PC-9 (cell line): ENCODE data around the gene SMC2. TPM values are rescaled to one million over a fixed set of nuclear protein-coding genes. Genes with fewer than 3 reads are reported as not detected.
A peak's percentile ranks its signal among the peaks of the same experiment; 100 is the strongest.

Experiments
- BruUV-seq: library from RNA; stranded (reverse); fragments of 400-500 nt; replicated peaks from 2 replicates; lab custom pipeline; 2021; lab: Mats Ljungman, UMichigan
- CTCF ChIA-PET: fragments of 300-600 bp; sonication (Branson Sonifier 250); formaldehyde crosslinking; loops from one replicate; lab custom pipeline; 2022; ENCODE audit warnings: antibody characterized with exemption; lab: Charles Lee
- POLR2A ChIA-PET: fragments of 300-600 bp; sonication (Branson Sonifier 250); formaldehyde crosslinking; loops from one replicate; lab custom pipeline; 2022; ENCODE audit warnings: antibody characterized with exemption; ENCODE audit not compliant: unreplicated experiment; lab: Charles Lee
- DNase-seq, 2 experiments: peaks; one replicate each; pipeline versions ENCODE4 v3.0.0 to v3.0.0-alpha.2; 2015 to 2022; ENCODE audit warnings: mixed read lengths in 1 of 2
- H2AFZ ChIP-seq: fragments of 200-600 bp; sonication (generic); 2 replicates; pipeline ENCODE4 v1.8.1; 2017; ENCODE audit warnings: antibody characterized with exemption
- H3F3A ChIP-seq: fragments of 200-600 bp; sonication (generic); 2 replicates; pipeline ENCODE4 v1.8.1; 2017; ENCODE audit warnings: antibody characterized with exemption, mild to moderate bottlenecking, low read depth; ENCODE audit not compliant: insufficient read depth
- H3K27ac ChIP-seq: fragments of 200-600 bp; sonication (generic); 2 replicates; pipeline ENCODE4 v1.6.1; 2016; ENCODE audit warnings: mixed run types
- H3K27me3 ChIP-seq: fragments of 200-600 bp; sonication (generic); 2 replicates; pipeline ENCODE4 v1.6.1; 2016; ENCODE audit warnings: low read depth, mixed run types; ENCODE audit not compliant: insufficient read depth
- H3K36me3 ChIP-seq: fragments of 200-600 bp; sonication (generic); 2 replicates; pipeline ENCODE4 v1.6.1; 2016; ENCODE audit warnings: low read depth, mixed run types
- H3K4me1 ChIP-seq: fragments of 200-600 bp; sonication (generic); replicated peaks from 2 replicates; pipeline ENCODE4 v1.6.1; 2016; ENCODE audit warnings: mixed run types; ENCODE audit not compliant: insufficient read depth
- H3K4me2 ChIP-seq: fragments of 200-600 bp; sonication (generic); 2 replicates; pipeline ENCODE4 v1.6.1; 2017; ENCODE audit warnings: mixed run types
- H3K4me3 ChIP-seq: fragments of 200-600 bp; sonication (generic); 2 replicates; pipeline ENCODE4 v1.6.1; 2016; ENCODE audit warnings: mixed run types
- H3K79me2 ChIP-seq: fragments of 200-600 bp; sonication (generic); 2 replicates; pipeline ENCODE4 v1.6.1; 2017; ENCODE audit warnings: low read depth, mixed run types
- H3K9me2 ChIP-seq: fragments of 200-600 bp; sonication (generic); 2 replicates; pipeline ENCODE4 v1.8.1; 2017; ENCODE audit warnings: mild to moderate bottlenecking; ENCODE audit not compliant: insufficient read depth
- H3K9me3 ChIP-seq: fragments of 200-600 bp; sonication (generic); 2 replicates; pipeline ENCODE4 v1.8.1; 2016; ENCODE audit warnings: low read depth; ENCODE audit not compliant: insufficient read depth
- H4K20me1 ChIP-seq: fragments of 200-600 bp; sonication (generic); 2 replicates; pipeline ENCODE4 v1.8.1; 2017; ENCODE audit not compliant: insufficient read depth
- CTCF ChIP-seq: fragments of 200-600 bp; sonication (generic); conservative IDR thresholded peaks from 2 replicates; pipeline ENCODE4 v1.6.1; 2017; ENCODE audit warnings: mixed run types, antibody characterized with exemption, mild to moderate bottlenecking, moderate library complexity
- EZH2 ChIP-seq: fragments of 200-600 bp; sonication (generic); IDR thresholded peaks from 2 replicates; pipeline ENCODE4 v1.8.0; 2017; ENCODE audit warnings: antibody characterized with exemption, low read depth
- intact Hi-C: fragments of 100-400 bp; cut with micrococcal nuclease; formaldehyde crosslinking; loops from one replicate; pipeline ENCODE4 v1.10.0; 2022; ENCODE audit not compliant: unreplicated experiment
- total RNA-seq: library from RNA; stranded (reverse); gene quantifications from 2 replicates; pipeline ENCODE4 v1.2.3, GENCODE V29; 2021

Gene SMC2
- total RNA-seq, 1 experiment from 2014 or later, result 40.5 TPM

GRCh38 chr9:104074876-104075275, 19.2 kb upstream of the SMC2 start:
- Histone ChIP-seq H3K4me3 (no peak overlapping the region), H4K20me1 (no peaks in the 10 kb centered on the region), H3K4me2 (no peak overlapping the region), H3K9me3 (no peaks in the 10 kb centered on the region; the same call in 1 of the 2 replicates), H3K4me1 (no peaks in the 10 kb centered on the region), H2AFZ (no peak overlapping the region), H3K27me3 (no peaks in the 10 kb centered on the region), H3K36me3 (no peaks in the 10 kb centered on the region), H3K9me2 (0 out of 2 replicates have a peak, but pooled peaks cover 4% of the 10 kb centered on the region), H3K79me2 (no peaks in the 10 kb centered on the region), H3F3A (no peaks in the 10 kb centered on the region), H3K27ac (no peak overlapping the region)
- ChIA-PET POLR2A (interaction anchor here (0.6 kb wide), 1 partner anchor 19 kb away, joined by 6 read pairs; the partner anchor contains the start of gene SMC2), CTCF (no interaction called here)
- intact Hi-C loops, result loop anchor here (2.0 kb wide), 1 partner anchor 18 kb away; no protein-coding TSS in a partner anchor
- DNase-seq, result peak in 1 of 2 experiments; percentile 61
- TF ChIP-seq EZH2 (no peak), CTCF (no peak)
- BruUV-seq, result no TSS peak

GRCh38 chr9:104075801-104076753, 18.0 kb upstream of the SMC2 start:
- intact Hi-C loops, result loop anchor here (2.0 kb wide), 1 partner anchor 17 kb away; no protein-coding TSS in a partner anchor
- H3K4me2 ChIP-seq, result no peak overlapping the region
- BruUV-seq, result no TSS peak

More at GRCh38 chr9:104075801-104076753, 18.0 kb upstream of the SMC2 start:
- Histone ChIP-seq H3K9me3 (no peaks in the 10 kb centered on the region; the same call in 1 of the 2 replicates), H3K9me2 (0 out of 2 replicates have a peak, but pooled peaks cover 4% of the 10 kb centered on the region), H3K27me3 (no peaks in the 10 kb centered on the region), H2AFZ (no peak overlapping the region), H4K20me1 (no peaks in the 10 kb centered on the region), H3K79me2 (no peaks in the 10 kb centered on the region), H3K4me1 (no peaks in the 10 kb centered on the region), H3K27ac (no peak overlapping the region), H3K36me3 (no peaks in the 10 kb centered on the region), H3F3A (no peaks in the 10 kb centered on the region), H3K4me3 (no peak overlapping the region)
- ChIA-PET CTCF (no interaction called here), POLR2A (interaction anchor here (0.6 kb wide), 1 partner anchor 17 kb away, joined by 4 read pairs; no protein-coding TSS in a partner anchor)
- TF ChIP-seq EZH2, result no peak
- TF ChIP-seq CTCF, result no peak
- DNase-seq, result peak in 1 of 2 experiments; percentile 0
